GM13977 (cell line): ENCODE measurements around the gene EPN3.
A peak's percentile ranks its signal among the peaks of the same experiment; 100 is the strongest.

Source experiments
- DNase-seq: peaks from one replicate; pipeline ENCODE4 v3.0.0; 2012; ENCODE audit warnings: low spot score
- in situ Hi-C: fragments of 300-500 bp; cut with MboI; formaldehyde crosslinking; loops from one replicate; pipeline ENCODE4 v1.12.0; 2022; ENCODE audit warnings: low sequenced_read_pairs, low pct_unique_long_range_greater_than_20kb, mixed read lengths, inconsistent platforms; ENCODE audit not compliant: unreplicated experiment
- TF ChIP-seq, protein P1 (sequence below): IDR thresholded peaks from 2 replicates; pipeline ENCODE4 v1.5.1; 2012; ENCODE audit warnings: mild to moderate bottlenecking, control low read depth; ENCODE audit not compliant: insufficient read depth; ENCODE audit errors: extremely low read depth, missing control alignments

EPN3 gene

DNA sequence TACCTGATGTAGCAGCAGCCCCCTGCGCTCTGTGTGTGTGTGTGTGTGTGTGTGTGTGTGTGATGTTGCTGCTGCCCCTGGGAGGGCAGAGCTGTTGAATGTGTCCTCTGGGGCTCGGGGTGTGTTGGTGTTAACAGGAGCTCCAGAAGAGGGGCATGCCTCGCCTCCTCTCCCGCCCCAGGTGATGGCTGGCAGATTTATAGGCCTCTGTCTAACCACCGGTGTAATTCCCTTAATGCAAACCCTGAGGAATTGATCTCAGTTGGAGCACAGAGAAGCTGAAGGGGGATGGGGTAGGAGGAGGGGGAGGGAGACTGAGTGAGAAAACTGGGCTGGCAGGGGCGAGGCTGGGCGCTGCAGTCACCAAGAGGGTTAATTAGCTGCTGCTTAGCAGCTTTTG, 38.0 kb downstream of the EPN3 start:
- in situ Hi-C loops, result no loop called here
- TF ChIP-seq, protein P1, sequence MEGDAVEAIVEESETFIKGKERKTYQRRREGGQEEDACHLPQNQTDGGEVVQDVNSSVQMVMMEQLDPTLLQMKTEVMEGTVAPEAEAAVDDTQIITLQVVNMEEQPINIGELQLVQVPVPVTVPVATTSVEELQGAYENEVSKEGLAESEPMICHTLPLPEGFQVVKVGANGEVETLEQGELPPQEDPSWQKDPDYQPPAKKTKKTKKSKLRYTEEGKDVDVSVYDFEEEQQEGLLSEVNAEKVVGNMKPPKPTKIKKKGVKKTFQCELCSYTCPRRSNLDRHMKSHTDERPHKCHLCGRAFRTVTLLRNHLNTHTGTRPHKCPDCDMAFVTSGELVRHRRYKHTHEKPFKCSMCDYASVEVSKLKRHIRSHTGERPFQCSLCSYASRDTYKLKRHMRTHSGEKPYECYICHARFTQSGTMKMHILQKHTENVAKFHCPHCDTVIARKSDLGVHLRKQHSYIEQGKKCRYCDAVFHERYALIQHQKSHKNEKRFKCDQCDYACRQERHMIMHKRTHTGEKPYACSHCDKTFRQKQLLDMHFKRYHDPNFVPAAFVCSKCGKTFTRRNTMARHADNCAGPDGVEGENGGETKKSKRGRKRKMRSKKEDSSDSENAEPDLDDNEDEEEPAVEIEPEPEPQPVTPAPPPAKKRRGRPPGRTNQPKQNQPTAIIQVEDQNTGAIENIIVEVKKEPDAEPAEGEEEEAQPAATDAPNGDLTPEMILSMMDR, result no peak
- DNase-seq, result no peak

DNA sequence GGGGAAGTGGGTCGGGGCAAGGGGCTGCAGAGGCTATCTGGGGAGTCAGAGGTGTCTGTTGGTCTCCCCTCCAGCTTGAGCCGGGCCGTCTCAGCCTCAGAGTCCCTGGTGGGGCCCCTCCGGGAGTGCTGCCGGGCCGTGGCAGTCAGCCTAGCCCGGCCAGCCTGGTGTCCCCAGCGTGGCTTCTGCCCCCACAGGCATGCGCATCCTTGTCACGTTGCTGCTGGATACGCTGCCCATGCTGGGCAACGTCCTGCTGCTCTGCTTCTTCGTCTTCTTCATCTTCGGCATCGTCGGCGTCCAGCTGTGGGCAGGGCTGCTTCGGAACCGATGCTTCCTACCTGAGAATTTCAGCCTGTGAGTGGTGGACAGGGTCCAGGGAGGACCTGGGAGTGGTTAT, 39.1 kb downstream of the EPN3 start:
- no peak for DNase-seq
- in situ Hi-C loops, result no loop called here
- TF ChIP-seq, protein P1, result no peak

DNA sequence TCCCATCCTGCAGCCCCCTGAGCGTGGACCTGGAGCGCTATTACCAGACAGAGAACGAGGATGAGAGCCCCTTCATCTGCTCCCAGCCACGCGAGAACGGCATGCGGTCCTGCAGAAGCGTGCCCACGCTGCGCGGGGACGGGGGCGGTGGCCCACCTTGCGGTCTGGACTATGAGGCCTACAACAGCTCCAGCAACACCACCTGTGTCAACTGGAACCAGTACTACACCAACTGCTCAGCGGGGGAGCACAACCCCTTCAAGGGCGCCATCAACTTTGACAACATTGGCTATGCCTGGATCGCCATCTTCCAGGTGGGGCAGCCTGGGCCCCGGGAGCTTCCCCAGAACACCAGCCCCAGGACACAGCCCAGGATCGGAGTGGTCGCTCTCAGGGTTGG, 40.0 kb downstream of the EPN3 start:
- TF ChIP-seq, protein P1, result no peak
- in situ Hi-C loops, result no loop called here

DNA sequence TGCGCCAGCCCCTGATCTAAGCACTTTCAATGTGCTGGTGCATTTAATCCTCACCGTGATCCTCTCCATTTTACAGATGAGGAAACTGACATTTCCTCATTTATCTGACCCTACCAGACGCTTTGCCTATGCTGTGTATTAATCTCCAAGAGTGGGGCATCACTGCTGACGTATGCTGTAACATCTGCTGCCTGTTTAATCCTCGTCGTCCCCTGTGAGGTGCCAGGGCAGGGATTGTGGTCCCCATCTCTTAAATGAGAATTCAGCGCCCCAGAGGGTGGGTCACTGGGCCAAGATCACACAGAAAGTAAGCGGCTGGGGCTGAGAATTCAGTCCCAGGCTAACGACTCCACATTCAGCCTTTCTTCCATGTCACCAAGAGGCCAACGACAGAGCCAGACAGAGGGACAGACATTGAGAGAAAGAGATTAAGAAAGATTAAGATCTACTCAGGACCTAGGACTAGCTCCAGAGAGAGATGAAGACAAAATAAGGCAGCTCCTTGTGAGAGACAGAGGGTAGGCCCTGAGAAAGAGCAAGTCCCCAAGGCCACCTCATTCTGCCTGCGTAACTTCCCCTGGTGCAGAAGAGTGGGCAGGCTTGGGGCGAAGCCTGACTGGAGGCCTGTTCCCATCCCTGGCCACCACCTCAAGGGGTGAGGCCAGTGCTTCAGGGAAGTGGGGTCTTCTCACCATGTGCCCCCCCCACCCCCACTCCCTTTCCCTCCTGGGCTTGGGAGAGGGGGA, 41.5 kb downstream of the EPN3 start:
- DNase-seq, result no peak
- in situ Hi-C loops, result no loop called here
- TF ChIP-seq, protein P1, result no peak

More for the DNA sequence above, 40.0 kb downstream of the EPN3 start:
- no peak for DNase-seq

DNA sequence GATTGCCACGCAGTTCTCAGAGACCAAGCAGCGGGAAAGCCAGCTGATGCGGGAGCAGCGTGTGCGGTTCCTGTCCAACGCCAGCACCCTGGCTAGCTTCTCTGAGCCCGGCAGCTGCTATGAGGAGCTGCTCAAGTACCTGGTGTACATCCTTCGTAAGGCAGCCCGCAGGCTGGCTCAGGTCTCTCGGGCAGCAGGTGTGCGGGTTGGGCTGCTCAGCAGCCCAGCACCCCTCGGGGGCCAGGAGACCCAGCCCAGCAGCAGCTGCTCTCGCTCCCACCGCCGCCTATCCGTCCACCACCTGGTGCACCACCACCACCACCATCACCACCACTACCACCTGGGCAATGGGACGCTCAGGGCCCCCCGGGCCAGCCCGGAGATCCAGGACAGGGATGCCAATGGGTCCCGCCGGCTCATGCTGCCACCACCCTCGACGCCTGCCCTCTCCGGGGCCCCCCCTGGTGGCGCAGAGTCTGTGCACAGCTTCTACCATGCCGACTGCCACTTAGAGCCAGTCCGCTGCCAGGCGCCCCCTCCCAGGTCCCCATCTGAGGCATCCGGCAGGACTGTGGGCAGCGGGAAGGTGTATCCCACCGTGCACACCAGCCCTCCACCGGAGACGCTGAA, 43.2 kb downstream of the EPN3 start:
- TF ChIP-seq, protein P1, result peak; percentile 26
- no peak for DNase-seq
- in situ Hi-C loops, result no loop called here

DNA sequence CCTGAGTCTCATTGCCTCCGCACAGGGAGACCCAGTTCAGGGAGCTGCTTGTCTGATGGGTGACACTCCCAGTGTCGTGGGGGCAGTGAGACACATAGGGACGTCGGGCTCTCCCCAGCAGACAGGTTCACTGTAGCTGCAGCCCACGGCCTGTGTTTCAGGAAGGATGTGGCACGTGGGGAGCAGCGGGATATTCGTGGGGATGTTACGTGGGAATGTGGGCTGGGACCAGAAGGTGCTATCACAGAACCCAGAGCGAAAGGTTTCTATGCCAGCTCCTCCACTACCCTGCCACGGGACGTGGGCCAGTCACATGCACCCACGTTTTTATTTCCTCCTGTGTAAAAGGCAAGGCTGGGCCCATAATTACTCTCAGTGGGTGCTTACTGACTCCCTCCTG, 44.3 kb downstream of the EPN3 start:
- TF ChIP-seq, protein P1, result no peak
- in situ Hi-C loops, result no loop called here

More for the DNA sequence above, 44.3 kb downstream of the EPN3 start:
- no peak for DNase-seq
